DOHH2 (cell line): ENCODE results near the gene ERRFI1.

ENCODE experiments used
- H3F3A ChIP-seq: fragments of 200-600 bp; sonication (generic), shearing (Covaris generic); 2 replicates; pipeline ENCODE4 v1.6.0; 2016; ENCODE audit warnings: antibody characterized with exemption, mild to moderate bottlenecking; ENCODE audit not compliant: control insufficient read depth, insufficient read depth
- H3K27ac ChIP-seq: fragments of 200-600 bp; sonication (generic); 2 replicates; pipeline ENCODE4 v1.5.1; 2014; ENCODE audit warnings: low read depth, mild to moderate bottlenecking, low read length, moderate library complexity
- H3K27me3 ChIP-seq: fragments of 200-600 bp; sonication (generic); 2 replicates; pipeline ENCODE4 v1.6.1; 2014; ENCODE audit warnings: mild to moderate bottlenecking, low read length, mixed read lengths; ENCODE audit not compliant: control insufficient read depth
- H3K36me3 ChIP-seq: fragments of 200-600 bp; sonication (generic); 2 replicates; pipeline ENCODE4 v1.6.1; 2014; ENCODE audit warnings: mild to moderate bottlenecking, low read length, moderate library complexity, mixed read lengths; ENCODE audit not compliant: control insufficient read depth
- H3K4me1 ChIP-seq: fragments of 200-600 bp; sonication (generic); 2 replicates; pipeline ENCODE4 v1.6.1; 2014; ENCODE audit warnings: mild to moderate bottlenecking, low read length, mixed read lengths; ENCODE audit not compliant: control insufficient read depth
- H3K4me2 ChIP-seq: fragments of 200-600 bp; sonication (generic); 2 replicates; pipeline ENCODE4 v1.6.0; 2014; ENCODE audit warnings: mild to moderate bottlenecking, low read length, moderate library complexity
- H3K4me3 ChIP-seq: fragments of 200-600 bp; sonication (generic); 2 replicates; pipeline ENCODE4 v1.5.1; 2014; ENCODE audit warnings: mild to moderate bottlenecking, low read length, mixed read lengths
- H3K79me2 ChIP-seq: fragments of 200-600 bp; sonication (generic); 2 replicates; pipeline ENCODE4 v1.6.1; 2014; ENCODE audit warnings: mild to moderate bottlenecking, low read length, mixed read lengths; ENCODE audit not compliant: control insufficient read depth
- H3K9me2 ChIP-seq: fragments of 200-600 bp; sonication (generic); replicated peaks from 2 replicates; pipeline ENCODE4 v1.6.1; 2014; ENCODE audit warnings: mild to moderate bottlenecking, low read length, mixed read lengths; ENCODE audit not compliant: control insufficient read depth
- H3K9me3 ChIP-seq: fragments of 200-600 bp; sonication (generic); 2 replicates; pipeline ENCODE4 v1.6.1; 2014; ENCODE audit warnings: antibody characterized with exemption, low read length, mixed read lengths; ENCODE audit not compliant: control insufficient read depth, insufficient read depth
- H4K20me1 ChIP-seq: fragments of 200-600 bp; sonication (generic); 2 replicates; pipeline ENCODE4 v1.6.0; 2014; ENCODE audit warnings: low read depth, mild to moderate bottlenecking, antibody characterized with exemption, low read length, moderate library complexity; ENCODE audit not compliant: control insufficient read depth, insufficient read depth
- CTCF ChIP-seq: fragments of 200-600 bp; sonication (generic); IDR thresholded peaks from one replicate; pipeline ENCODE4 v1.5.1; 2014; ENCODE audit warnings: antibody characterized with exemption, mild to moderate bottlenecking, low read depth, low read length; ENCODE audit not compliant: poor library complexity, severe bottlenecking
- EZH2phosphoT487 ChIP-seq: fragments of 200-600 bp; sonication (generic); IDR thresholded peaks from 2 replicates; pipeline ENCODE4 v1.6.1; 2017; ENCODE audit warnings: borderline replicate concordance, mild to moderate bottlenecking, antibody characterized with exemption, low read length, moderate library complexity, mixed read lengths

ERRFI1 gene

GRCh38 chr1:8046391-8046790, 20.3 kb upstream of the ERRFI1 start:
- Histone ChIP-seq H3K4me1 (no peaks in the 10 kb centered on the region), H3K4me3 (no peak overlapping the region), H3K36me3 (no peaks in the 10 kb centered on the region), H3K27ac (no peak overlapping the region), H3F3A (no peaks in the 10 kb centered on the region), H3K9me3 (no peaks in the 10 kb centered on the region), H3K79me2 (no peaks in the 10 kb centered on the region), H3K9me2 (no peaks in the 10 kb centered on the region), H4K20me1 (no peaks in the 10 kb centered on the region), H3K27me3 (no peaks in the 10 kb centered on the region), H3K4me2 (no peak overlapping the region)
- TF ChIP-seq EZH2phosphoT487, result no peak
- no peak for TF ChIP-seq CTCF

GRCh38 chr1:8043621-8044020, 17.5 kb upstream of the ERRFI1 start:
- Histone ChIP-seq H3K36me3 (no peaks in the 10 kb centered on the region), H3K4me1 (no peaks in the 10 kb centered on the region), H3F3A (no peaks in the 10 kb centered on the region), H3K4me3 (no peak overlapping the region), H3K9me2 (no peaks in the 10 kb centered on the region), H3K27ac (no peak overlapping the region), H3K27me3 (peaks cover 5% of the 10 kb centered on the region; the same call in 1 of the 2 replicates), H3K4me2 (no peak overlapping the region), H4K20me1 (no peaks in the 10 kb centered on the region), H3K79me2 (no peaks in the 10 kb centered on the region), H3K9me3 (no peaks in the 10 kb centered on the region)
- TF ChIP-seq CTCF (no peak), EZH2phosphoT487 (no peak)

- Histone ChIP-seq H4K20me1 (no peaks in the 10 kb centered on the region), H3K36me3 (no peaks in the 10 kb centered on the region), H3K79me2 (no peaks in the 10 kb centered on the region), H3K27ac (no peak overlapping the region), H3K9me2 (no peaks in the 10 kb centered on the region), H3K9me3 (no peaks in the 10 kb centered on the region), H3F3A (no peaks in the 10 kb centered on the region), H3K4me3 (no peak overlapping the region), H3K4me1 (no peaks in the 10 kb centered on the region), H3K4me2 (no peak overlapping the region), H3K27me3 (peaks cover 5% of the 10 kb centered on the region; the same call in 1 of the 2 replicates)
- no peak for TF ChIP-seq CTCF
- no peak for TF ChIP-seq EZH2phosphoT487
Measured at GRCh38 chr1:8042134-8042533, 16.0 kb upstream of the ERRFI1 start.

DNA sequence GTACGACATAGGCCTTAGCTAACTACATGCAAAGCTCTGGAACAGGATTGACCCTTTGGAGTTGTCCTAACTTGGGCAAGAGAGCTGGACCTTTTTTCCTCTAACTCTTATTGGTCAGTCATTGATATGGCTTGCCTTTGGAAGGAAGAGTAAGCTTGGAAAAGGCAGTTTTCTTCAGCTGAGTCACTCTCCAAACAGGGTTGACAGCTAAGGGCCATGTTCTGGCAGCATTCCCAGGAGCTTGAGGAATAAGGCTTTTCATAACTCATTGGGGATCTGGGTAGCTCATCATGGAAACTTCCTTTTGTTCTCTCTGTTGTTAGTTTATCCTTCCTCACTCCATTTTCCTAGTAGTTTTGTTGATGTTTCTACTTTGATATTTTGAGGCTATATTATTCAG, 14.5 kb upstream of the ERRFI1 start:
- peaks cover 5% of the 10 kb centered on the region; the same call in 1 of the 2 replicates for H3K27me3 ChIP-seq
- no peaks in the 10 kb centered on the region for H3K9me3 ChIP-seq
- no peaks in the 10 kb centered on the region for H4K20me1 ChIP-seq
- H3K4me1 ChIP-seq, result no peaks in the 10 kb centered on the region
- no peaks in the 10 kb centered on the region for H3F3A ChIP-seq
- H3K79me2 ChIP-seq, result no peaks in the 10 kb centered on the region
- H3K27ac ChIP-seq, result no peak overlapping the region
- no peak overlapping the region for H3K4me3 ChIP-seq
- no peaks in the 10 kb centered on the region for H3K36me3 ChIP-seq
- TF ChIP-seq EZH2phosphoT487 (no peak), CTCF (no peak)
- no peaks in the 10 kb centered on the region for H3K9me2 ChIP-seq
- no peak overlapping the region for H3K4me2 ChIP-seq
